Stomach (tissue), 9 donors: ENCODE results near the gene CXCR3. TPM values are rescaled to one million over a fixed set of nuclear protein-coding genes. Genes with fewer than 3 reads are reported as not detected.
"Not testable (repeated sequence)": the region's sequence is repeated elsewhere in the genome, so short reads cannot be mapped to it uniquely, and the experiment has no call there.

Source experiments
- DNase-seq, 2 donors: peaks; one replicate each; pipeline versions ENCODE4 v3.0.0 to v3.0.0-alpha.2; 2013 to 2019
- H3K27ac ChIP-seq, 5 donors: fragments of 200-600 bp in 4 of 5; sonication (generic) in 4 of 5; one replicate each; pipeline ENCODE4 v1.5.1; 2013 to 2019; ENCODE audit warnings: mild to moderate bottlenecking in 1 of 5, moderate library complexity in 1 of 5
- H3K27me3 ChIP-seq, 3 donors: fragments of 200-600 bp; sonication (generic); one replicate each; pipeline ENCODE4 v1.5.1; 2017 to 2019; ENCODE audit warnings: mixed run types in 1 of 3
- H3K36me3 ChIP-seq, 4 donors: fragments of 200-600 bp; sonication (generic); 1 replicate in 3 of 4; 2 replicates in 1 of 4; pipeline ENCODE4 v1.5.1; 2016 to 2019
- H3K4me1 ChIP-seq, 4 donors: fragments of 200-600 bp; sonication (generic); one replicate each; pipeline ENCODE4 v1.5.1; 2016 to 2019
- H3K4me3 ChIP-seq, 4 donors: fragments of 200-600 bp; sonication (generic) in 3 of 4; one replicate each; pipeline ENCODE4 v1.5.1; 2016 to 2019; ENCODE audit warnings: mild to moderate bottlenecking in 1 of 4
- H3K9me3 ChIP-seq, 4 donors: fragments of 200-600 bp; sonication (generic); one replicate each; pipeline ENCODE4 v1.5.1; 2016 to 2019
- CTCF ChIP-seq, 7 experiments: fragments of 450-650 bp in 4 of 7; fragments of 200-600 bp in 3 of 7; sonication (generic) in 3 of 7; IDR thresholded peaks; one replicate each; pipeline ENCODE4 v1.5.1; 2016 to 2019; ENCODE audit warnings: antibody characterized with exemption in 7 of 7, control low read depth in 2 of 7, mild to moderate bottlenecking in 1 of 7
- EP300 ChIP-seq: sonication (generic); formaldehyde crosslinking; IDR thresholded peaks from one replicate; pipeline ENCODE4 v1.6.1; 2017; ENCODE audit warnings: antibody characterized with exemption
- POLR2A ChIP-seq, 4 donors: fragments of 450-650 bp; IDR thresholded peaks; one replicate each; pipeline ENCODE4 v1.6.1; 2016; ENCODE audit warnings: antibody characterized with exemption in 4 of 4, control low read depth in 2 of 4, mild to moderate bottlenecking in 1 of 4, moderate library complexity in 1 of 4
- POLR2AphosphoS5 ChIP-seq, 3 donors: sonication (generic); formaldehyde crosslinking; IDR thresholded peaks; one replicate each; pipeline ENCODE4 v1.6.1; 2016; ENCODE audit warnings: antibody characterized with exemption in 3 of 3
- WGBS, 5 donors: extraction: QIAGEN DNeasy Blood & Tissue Kit in 3 of 5; methylation state at CpG; one replicate each; pipeline versions ENCODE4 v1.1.5 to v1.1.7; 2013 to 2018; 5-methylcytosine and 5-hydroxymethylcytosine counted together
- intact Hi-C: fragments of 100-400 bp; cut with DNase I; formaldehyde crosslinking; loops from one replicate; pipeline ENCODE4 v1.15.1; 2023; ENCODE audit warnings: low total_unique reads
- polyA plus RNA-seq, 3 donors: library from polyadenylated mRNA; stranded (reverse); fragments of 200-250 nt; gene quantifications; one replicate each; pipeline ENCODE4 v1.2.3, GENCODE V29; 2013
- total RNA-seq, 5 donors: library from RNA; depleted of rRNA; stranded (reverse); fragments of >200 nt; gene quantifications; one replicate each; pipeline versions ENCODE4 v1.1.0 to v1.2.3, GENCODE V29; 2014 to 2016
- donor health status: healthy with polysubstance abuse.
- donor health status: Bipolar disorder and iron deficiency.
- donor health status: healthy.

Gene CXCR3
- total and polyA plus RNA-seq, 8 donors = 0.19 to 1.5 (median 0.28) TPM; not detected in 5

- Histone ChIP-seq H3K9me3 (no peaks in the 10 kb centered on the region), H3K4me1 (no peaks in the 10 kb centered on the region), H3K27ac (no peak overlapping the region), H3K4me3 (no peak overlapping the region), H3K36me3 (peaks cover 0 to 39% (median 29%) of the 10 kb centered on the region in 4 donors), H3K27me3 (no peaks in the 10 kb centered on the region)
- no peak for DNase-seq
- WGBS, 5 donors = 92 to 93% (median 93%) methylated on average over 20 to 26 of the region's 26 CpGs
- intact Hi-C loops = no loop called here
- TF ChIP-seq EP300 (no peak), CTCF (IDR thresholded peaks at IDR 0.05) (no peak), POLR2AphosphoS5 (IDR thresholded peaks at IDR 0.05) (no peak), POLR2A (IDR thresholded peaks at IDR 0.05) (no peak)
Measured at GRCh38 chrX:71579136-71579989, 38.9 kb downstream of the CXCR3 start.

- no peak for DNase-seq
- no peak within 1 kb of the TSS for H3K27ac ChIP-seq
- no peaks in the 10 kb centered on the region for H3K4me1 ChIP-seq
- WGBS, 5 donors = 95 to 98% (median 97%) methylated on average over 23 to 48 of the region's 48 CpGs
- no peak for TF ChIP-seq POLR2AphosphoS5 (IDR thresholded peaks at IDR 0.05)
- no peak for TF ChIP-seq POLR2A (IDR thresholded peaks at IDR 0.05)
- TF ChIP-seq EP300 = no peak
- no peak for TF ChIP-seq CTCF (IDR thresholded peaks at IDR 0.05)
- peaks cover 5 to 47% (median 38%) of the 10 kb centered on the region in 4 donors for H3K36me3 ChIP-seq
- H3K27me3 ChIP-seq = no peaks in the 10 kb centered on the region
- H3K9me3 ChIP-seq = no peaks in the 10 kb centered on the region
- H3K4me3 ChIP-seq = no peak within 1 kb of the TSS
- intact Hi-C loops = no loop called here
Measured at GRCh38 chrX:71578253-71579135, 39.8 kb downstream of the CXCR3 start, which contains the start of gene GCNA. Gene GCNA, plus strand, starts transcription at chrX:71578437. Its CDS starts 2,385 bp downstream, at chrX:71580822.

- Histone ChIP-seq H3K36me3 (peaks cover 5 to 55% (median 46%) of the 10 kb centered on the region in 4 donors), H3K27ac (no peak overlapping the region), H3K4me1 (no peaks in the 10 kb centered on the region), H3K27me3 (no peaks in the 10 kb centered on the region), H3K4me3 (no peak overlapping the region), H3K9me3 (no peaks in the 10 kb centered on the region)
- TF ChIP-seq POLR2AphosphoS5 (IDR thresholded peaks at IDR 0.05) (no peak), CTCF (IDR thresholded peaks at IDR 0.05) (no peak), POLR2A (IDR thresholded peaks at IDR 0.05) (no peak), EP300 (no peak)
- intact Hi-C loops = no loop called here
- 36 to 81% (median 71%) methylated on average over 14 to 24 of the region's 24 CpGs for WGBS, 5 donors
- DNase-seq = no peak
Measured at GRCh38 chrX:71577682-71578081, 40.6 kb downstream of the CXCR3 start.

GRCh38 chrX:71573590-71573989 lies 44.7 kb downstream of the CXCR3 start:
- Histone ChIP-seq H3K27me3 (no peaks in the 10 kb centered on the region), H3K36me3 (peaks cover 8 to 89% (median 84%) of the 10 kb centered on the region in 4 donors), H3K9me3 (no peaks in the 10 kb centered on the region), H3K27ac (no peak overlapping the region), H3K4me1 (no peaks in the 10 kb centered on the region), H3K4me3 (no peak overlapping the region)
- TF ChIP-seq CTCF (IDR thresholded peaks at IDR 0.05) (no peak), POLR2A (IDR thresholded peaks at IDR 0.05) (no peak), POLR2AphosphoS5 (IDR thresholded peaks at IDR 0.05) (no peak), EP300 (no peak)
- 53 to 89% (median 66%) methylated on average over 2 of the region's 2 CpGs for WGBS, 5 donors
- intact Hi-C loops = no loop called here
- DNase-seq = no peak

GRCh38 chrX:71571390-71571789 lies 46.9 kb downstream of the CXCR3 start:
- H3K4me1 ChIP-seq, intact Hi-C loops, H3K27ac ChIP-seq, H3K27me3 ChIP-seq, DNase-seq, H3K9me3 ChIP-seq, H3K4me3 ChIP-seq: not testable (repeated sequence)
- H3K36me3 ChIP-seq = peaks cover 8 to 99% (median 97%) of the 10 kb centered on the region in 4 donors
- WGBS, 5 donors = 81 to 90% (median 81%) methylated on average over 8 of the region's 8 CpGs
